GM18861 (cell line): ENCODE measurements around the gene RNF151.
A peak's percentile ranks its signal among the peaks of the same experiment; 100 is the strongest.

Experiments used
- ATAC-seq: cut with Tn5 transposase; IDR thresholded peaks from one replicate; pipeline ENCODE4 v1.9.1; 2021; ENCODE audit not compliant: unreplicated experiment

Gene RNF151

GRCh38 chr16:1976216-1976520, 9.5 kb downstream of the RNF151 start:
- no peak for ATAC-seq

DNA sequence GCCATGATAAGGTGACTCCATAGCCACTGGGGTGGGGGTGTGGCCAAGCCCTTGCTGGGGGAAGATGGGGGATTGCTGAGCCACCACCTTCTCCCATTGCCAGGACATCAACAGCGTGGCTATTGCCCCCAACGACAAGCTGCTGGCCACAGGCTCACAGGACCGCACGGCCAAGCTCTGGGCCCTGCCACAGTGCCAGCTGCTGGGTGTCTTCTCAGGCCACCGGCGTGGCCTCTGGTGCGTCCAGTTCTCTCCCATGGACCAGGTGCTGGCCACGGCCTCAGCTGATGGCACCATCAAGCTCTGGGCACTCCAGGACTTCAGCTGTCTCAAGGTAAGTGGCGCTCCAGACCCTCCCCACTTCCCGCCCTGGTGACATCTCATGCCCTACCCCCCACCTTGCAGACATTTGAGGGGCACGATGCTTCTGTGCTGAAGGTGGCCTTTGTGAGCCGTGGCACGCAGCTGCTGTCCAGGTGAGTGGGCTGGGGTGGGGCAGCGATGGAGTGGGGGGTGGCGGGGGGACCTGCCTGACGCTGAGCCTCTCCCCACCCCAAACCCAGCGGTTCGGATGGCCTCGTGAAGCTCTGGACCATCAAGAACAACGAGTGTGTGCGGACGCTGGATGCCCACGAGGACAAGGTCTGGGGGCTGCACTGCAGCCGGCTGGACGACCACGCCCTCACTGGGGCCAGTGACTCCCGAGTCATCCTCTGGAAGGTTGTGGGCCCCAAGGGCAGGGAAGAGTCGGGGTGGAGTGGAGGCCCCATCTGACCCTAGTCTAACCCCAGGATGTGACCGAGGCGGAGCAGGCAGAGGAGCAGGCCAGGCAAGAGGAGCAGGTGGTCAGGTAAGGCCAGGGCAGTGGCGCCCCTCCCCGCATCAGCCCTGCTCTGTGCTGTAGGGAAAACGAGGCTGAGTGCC, 10.6 kb downstream of the RNF151 start:
- no peak for ATAC-seq

- ATAC-seq: no peak
Observed at GRCh38 chr16:1977875-1978268, 11.2 kb downstream of the RNF151 start.

DNA sequence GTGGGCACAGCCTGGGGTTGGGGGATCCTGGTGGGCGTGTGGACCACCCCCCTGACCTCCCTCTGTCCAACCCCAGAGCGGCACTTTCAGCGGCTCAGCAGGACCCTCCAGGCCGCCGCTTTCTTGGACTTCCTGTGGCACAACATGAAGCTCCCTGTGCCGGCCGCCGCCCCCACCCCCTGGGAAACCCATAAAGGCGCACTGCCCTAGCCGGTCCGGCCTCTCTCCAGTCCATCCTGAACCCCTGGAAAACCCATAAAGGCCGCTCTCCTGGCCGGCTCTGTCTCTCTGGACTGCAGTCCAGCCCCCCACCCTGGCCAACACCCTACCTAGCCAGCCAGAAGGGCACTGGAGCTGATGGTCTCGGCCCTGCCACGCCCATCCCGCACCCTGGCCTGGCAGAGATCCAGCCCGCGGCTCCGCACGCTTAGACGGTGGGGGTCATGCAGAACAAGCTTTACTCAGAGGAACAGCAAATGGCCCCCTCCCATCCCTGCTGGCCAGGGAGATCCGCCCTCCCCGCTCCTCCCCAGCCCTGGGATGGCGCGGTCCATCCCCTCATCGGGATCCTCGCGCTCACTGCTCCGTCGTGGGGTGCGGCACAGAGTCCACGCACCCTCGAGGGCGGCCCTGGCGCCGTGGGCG, 11.9 kb downstream of the RNF151 start:
- ATAC-seq: no peak

- ATAC-seq: no peak
Observed at GRCh38 chr16:1979271-1980029, 12.8 kb downstream of the RNF151 start.

- ATAC-seq: no peak
Observed at GRCh38 chr16:1980030-1980769, 13.5 kb downstream of the RNF151 start.

GRCh38 chr16:1980770-1981087, 14.1 kb downstream of the RNF151 start:
- ATAC-seq: no peak

GRCh38 chr16:1981398-1981836, 14.8 kb downstream of the RNF151 start, which contains the start of gene NOXO1:
TSS of gene NOXO1 (minus strand) at chr16:1981469. CDS start at chr16:1981179, 290 bp downstream.
- ATAC-seq: no peak

GRCh38 chr16:1982013-1982433, 15.4 kb downstream of the RNF151 start:
- no peak for ATAC-seq

GRCh38 chr16:1982991-1983543, 16.4 kb downstream of the RNF151 start:
- ATAC-seq: no peak

GRCh38 chr16:1983544-1984346, 17.1 kb downstream of the RNF151 start, which contains the start of gene GFER:
TSS of gene GFER (plus strand) at chr16:1984193. CDS start at chr16:1984219, 26 bp downstream.
- ATAC-seq: peak; percentile 65

- ATAC-seq: no peak
Observed at GRCh38 chr16:1984347-1985225, 17.9 kb downstream of the RNF151 start.

DNA sequence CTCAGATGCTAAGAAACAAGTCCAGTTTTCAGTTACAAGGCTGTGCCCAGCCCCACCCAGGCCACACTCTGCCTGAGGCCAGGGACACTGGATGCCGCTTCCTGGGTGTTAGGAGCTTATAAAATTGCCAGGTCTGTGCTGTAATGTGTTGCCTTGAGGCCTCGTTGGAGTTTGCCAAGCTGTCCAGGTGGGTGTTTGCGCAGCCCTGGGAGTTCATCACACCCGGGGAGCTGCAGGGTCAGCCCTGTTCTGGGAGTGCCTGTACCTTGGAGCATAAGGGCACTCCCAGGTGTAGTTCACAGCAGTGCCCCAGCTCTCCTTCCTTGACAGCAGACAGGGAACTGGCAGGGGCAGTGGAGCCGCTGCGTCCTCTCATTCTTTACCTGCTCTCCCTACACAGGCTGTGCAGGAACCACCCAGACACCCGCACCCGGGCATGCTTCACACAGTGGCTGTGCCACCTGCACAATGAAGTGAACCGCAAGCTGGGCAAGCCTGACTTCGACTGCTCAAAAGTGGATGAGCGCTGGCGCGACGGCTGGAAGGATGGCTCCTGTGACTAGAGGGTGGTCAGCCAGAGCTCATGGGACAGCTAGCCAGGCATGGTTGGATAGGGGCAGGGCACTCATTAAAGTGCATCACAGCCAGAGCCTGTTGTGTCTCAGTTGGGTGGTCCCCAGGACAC, 19.0 kb downstream of the RNF151 start:
- ATAC-seq: no peak

DNA sequence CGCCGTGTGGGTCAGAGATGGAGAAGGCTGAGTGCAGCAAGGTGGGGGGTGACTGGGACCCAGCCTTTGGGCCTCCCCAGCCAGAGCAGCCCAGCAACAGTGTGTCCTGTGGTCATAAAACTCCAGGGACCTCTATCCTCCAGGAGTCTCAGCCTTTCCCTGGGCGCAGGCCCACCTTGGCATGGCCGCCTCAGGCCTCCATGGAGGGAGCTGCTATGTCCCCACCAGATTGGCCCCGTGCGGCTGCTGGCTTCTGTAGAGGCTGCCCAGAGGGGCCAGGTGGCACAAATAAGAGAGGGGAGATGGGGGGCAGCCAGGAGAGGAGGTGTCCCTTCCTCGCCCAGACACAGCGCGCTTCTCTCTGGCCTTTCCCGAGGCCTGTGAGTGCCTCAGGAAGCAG, 20.5 kb downstream of the RNF151 start:
- ATAC-seq: no peak

DNA sequence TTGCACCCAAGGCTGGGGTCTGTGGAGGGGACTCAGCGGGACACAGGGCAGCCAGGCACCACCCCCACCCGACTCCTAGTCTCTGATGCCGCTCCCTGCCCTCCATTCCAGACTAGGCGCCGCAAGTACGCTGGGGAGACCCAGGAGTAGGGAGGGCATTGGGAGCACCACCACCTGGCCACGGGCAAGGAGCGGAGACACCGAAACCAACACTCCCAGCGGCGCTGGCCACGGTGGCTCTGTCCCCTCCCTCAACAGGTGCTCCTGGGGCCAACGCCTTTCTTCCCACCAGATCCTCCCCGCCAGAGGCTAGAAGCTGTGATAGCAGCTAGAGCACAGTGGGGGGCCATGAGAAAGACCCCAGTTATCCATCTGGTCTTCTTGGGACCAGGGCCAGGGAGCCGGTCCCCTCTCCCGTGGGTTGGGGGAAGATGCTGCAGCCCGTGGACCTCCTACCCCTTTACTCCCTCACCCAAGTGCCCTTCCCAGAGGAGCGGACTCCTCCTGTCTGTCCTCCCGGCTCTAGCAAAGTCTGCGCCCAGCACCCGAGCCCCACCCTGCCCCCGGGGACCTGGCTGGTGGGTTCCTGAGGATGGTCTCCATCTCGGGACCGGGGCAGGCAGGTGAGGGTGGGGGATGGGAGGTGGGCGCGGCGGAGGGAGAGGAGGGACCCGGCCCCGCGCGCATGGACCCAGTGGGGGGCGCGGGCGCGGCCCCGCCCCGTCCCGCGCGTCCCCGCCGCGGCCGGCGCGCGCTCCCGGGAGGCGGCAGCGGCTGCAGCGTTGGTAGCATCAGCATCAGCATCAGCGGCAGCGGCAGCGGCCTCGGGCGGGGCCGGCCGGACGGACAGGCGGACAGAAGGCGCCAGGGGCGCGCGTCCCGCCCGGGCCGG, 22.8 kb downstream of the RNF151 start, which contains the start of gene SYNGR3:
Gene SYNGR3 (plus strand): TSS at position 762 of the 892 bp plus-strand sequence. CDS start 133 bp downstream, outside the sequence.
- no peak for ATAC-seq

DNA sequence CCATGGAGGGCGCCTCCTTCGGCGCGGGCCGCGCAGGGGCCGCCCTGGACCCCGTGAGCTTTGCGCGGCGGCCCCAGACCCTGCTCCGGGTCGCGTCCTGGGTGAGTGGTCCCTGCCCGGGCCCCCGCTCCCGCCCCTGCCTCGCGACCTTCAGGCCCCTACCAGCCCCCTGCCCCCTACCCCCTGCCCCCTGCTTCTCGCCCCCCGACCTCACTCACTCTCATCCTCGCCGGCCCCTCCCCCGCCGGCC, 23.4 kb downstream of the RNF151 start:
- no peak for ATAC-seq

DNA sequence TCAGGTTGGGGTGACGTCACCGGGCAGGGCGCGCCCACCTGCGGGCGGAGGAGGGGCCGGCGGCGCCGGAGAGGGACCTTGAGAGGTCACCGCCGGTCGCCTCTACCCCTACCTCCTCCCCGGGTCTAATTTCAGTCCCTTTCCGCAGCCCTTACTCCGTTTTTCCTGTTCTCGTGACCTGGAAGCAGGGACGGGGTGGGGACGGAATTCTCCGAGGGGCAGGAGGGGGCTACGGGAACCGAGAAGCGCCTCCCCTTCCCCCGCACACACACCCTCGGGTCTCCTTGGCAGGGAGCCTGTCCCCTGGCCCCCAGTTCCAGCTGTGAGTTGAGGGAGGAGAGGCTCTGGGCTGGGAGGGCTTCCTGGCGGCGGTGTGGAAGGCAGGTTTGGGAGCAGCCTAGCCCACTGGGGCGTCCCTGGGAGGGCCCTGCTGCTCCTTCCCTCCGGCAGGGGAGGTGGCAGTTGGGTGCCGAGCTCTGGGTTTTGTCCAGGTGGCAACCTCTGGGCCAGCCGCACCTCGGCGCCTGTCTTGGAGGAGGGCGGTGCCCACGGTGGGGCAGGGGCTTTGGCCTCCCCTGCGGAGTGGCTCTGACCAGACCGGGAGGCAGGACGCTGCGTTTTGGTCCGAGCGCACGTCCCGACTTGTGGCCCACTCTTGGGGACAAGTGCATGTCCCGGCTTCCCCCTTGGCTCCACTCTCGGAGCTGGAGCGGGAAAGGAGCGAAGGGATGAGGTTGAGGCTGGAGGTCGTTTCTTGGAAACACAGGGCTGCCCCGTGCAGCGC, 23.9 kb downstream of the RNF151 start:
- no peak for ATAC-seq
